LNCAP (cell line): ENCODE measurements around the gene SMIM10.

ENCODE experiments used
- TF ChIP-seq, protein P1 (sequence below): fragments of 450-650 bp; IDR thresholded peaks from 2 replicates; pipeline ENCODE4 v1.5.1; 2017; ENCODE audit warnings: mild to moderate bottlenecking

Gene SMIM10

DNA sequence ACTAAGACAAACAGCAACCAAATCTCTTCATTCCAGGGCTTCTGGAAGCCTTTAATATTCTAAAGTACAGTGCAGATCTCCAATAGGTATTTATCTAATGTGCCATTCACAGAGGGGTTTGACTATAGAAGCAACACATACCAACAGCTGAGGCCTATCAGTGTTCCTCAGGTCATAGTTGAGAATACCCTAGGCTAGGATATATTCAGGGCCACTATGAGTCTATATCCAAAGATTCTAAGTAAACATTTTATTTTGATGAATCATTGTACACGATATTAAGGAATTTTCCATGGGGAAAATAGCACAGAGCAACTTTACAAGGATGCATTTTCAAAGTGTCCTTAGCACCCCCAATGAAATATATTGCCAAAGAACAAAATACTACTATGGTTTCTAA, 9.7 kb downstream of the SMIM10 start:
- TF ChIP-seq, protein P1, sequence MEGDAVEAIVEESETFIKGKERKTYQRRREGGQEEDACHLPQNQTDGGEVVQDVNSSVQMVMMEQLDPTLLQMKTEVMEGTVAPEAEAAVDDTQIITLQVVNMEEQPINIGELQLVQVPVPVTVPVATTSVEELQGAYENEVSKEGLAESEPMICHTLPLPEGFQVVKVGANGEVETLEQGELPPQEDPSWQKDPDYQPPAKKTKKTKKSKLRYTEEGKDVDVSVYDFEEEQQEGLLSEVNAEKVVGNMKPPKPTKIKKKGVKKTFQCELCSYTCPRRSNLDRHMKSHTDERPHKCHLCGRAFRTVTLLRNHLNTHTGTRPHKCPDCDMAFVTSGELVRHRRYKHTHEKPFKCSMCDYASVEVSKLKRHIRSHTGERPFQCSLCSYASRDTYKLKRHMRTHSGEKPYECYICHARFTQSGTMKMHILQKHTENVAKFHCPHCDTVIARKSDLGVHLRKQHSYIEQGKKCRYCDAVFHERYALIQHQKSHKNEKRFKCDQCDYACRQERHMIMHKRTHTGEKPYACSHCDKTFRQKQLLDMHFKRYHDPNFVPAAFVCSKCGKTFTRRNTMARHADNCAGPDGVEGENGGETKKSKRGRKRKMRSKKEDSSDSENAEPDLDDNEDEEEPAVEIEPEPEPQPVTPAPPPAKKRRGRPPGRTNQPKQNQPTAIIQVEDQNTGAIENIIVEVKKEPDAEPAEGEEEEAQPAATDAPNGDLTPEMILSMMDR, result no peak

DNA sequence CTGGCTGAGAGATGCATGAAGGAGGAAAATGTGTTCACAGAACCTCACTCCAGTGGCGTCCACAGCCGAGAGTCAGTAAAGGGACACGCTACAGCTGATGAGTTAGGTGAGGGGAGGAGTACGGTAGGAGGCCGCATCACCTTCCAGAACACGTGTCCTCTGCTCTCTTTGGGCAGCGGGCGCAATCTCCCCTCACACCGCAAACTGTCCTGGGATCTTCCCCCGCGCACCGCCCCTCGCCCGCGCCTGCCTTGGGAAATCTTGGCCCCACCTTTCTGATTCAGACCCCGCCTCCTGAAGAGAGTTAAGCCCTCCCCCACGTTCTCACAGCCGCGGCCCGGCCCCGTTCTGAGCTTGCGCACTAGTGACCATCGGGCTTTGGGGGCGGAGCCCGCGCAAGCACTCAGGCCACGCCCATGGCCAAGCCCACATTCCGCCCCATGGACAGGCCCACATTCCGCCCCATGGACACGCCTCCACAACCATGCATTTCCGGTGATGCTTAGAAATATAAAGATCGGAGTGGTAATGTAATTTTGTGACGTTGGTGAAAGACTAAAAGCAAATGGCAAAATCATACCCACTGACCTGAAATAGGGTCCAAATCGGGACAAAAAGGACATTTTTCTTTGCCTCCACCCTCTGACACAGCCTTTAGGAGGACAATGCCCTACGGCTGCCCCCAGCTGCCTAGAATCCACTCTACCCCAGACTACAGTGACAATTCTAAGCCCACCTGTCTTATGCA, 13.3 kb downstream of the SMIM10 start:
- TF ChIP-seq, protein P1, result no peak

GRCh38 chrX:135006187-135006586, 15.4 kb downstream of the SMIM10 start:
- TF ChIP-seq, protein P1, result no peak

- TF ChIP-seq, protein P1, result no peak
These were observed 18.3 kb downstream of the SMIM10 start for GRCh38 chrX:135009057-135009610.

GRCh38 chrX:135009838-135010237, 19.0 kb downstream of the SMIM10 start:
- TF ChIP-seq, protein P1, result no peak

- TF ChIP-seq, protein P1, result no peak
These were observed 20.1 kb downstream of the SMIM10 start for GRCh38 chrX:135010921-135011320.

- TF ChIP-seq, protein P1, result no peak
These were observed 24.9 kb downstream of the SMIM10 start for GRCh38 chrX:135015523-135016245.
